ENCODE measurements around the gene ARTN. TPM values are rescaled to one million over a fixed set of nuclear protein-coding genes. Genes with fewer than 3 reads are reported as not detected.
A peak's percentile ranks its signal among the peaks of the same experiment; 100 is the strongest.

ARTN gene
- 1 to 10 TPM in 1 of 5 experiments, under 1 TPM in 4; 0.51 to 2.2 (median 0.68) TPM for total RNA-seq
- not detected for polyA plus RNA-seq
- not detected for total RNA-seq

- Mint-ChIP-seq H3K27me3 (peaks cover 21 to 29% (median 26%) of the 10 kb centered on the region in 5 donors), H3K36me3 (peaks cover 0 to 4% (median 0%) of the 10 kb centered on the region in 5 donors), H3K4me1 (peaks cover 10 to 29% (median 14%) of the 10 kb centered on the region in 7 donors), H3K27ac (no peak within 1 kb of the TSS), H3K9me3 (no peaks in the 10 kb centered on the region), H3K4me3 (peak within 1 kb of the TSS; percentile 17 to 70 (median 42))
- Histone ChIP-seq H3K27ac (ENCODE audit: low read depth, low read length) (no peak within 1 kb of the TSS), H3K9me3 (ENCODE audit: control insufficient read depth in 2 of 3, low read length in 3 of 3) (no peaks in the 10 kb centered on the region), H3K4me3 (ENCODE audit: low read length) (no peak within 1 kb of the TSS), H3K27me3 (ENCODE audit: control insufficient read depth in 2 of 2, insufficient read depth in 2 of 2, low read length in 2 of 2) (peaks cover 9 to 19% of the 10 kb centered on the region in 2 donors), H3K36me3 (ENCODE audit: control insufficient read depth in 2 of 3, insufficient read depth in 3 of 3, low read length in 3 of 3) (no peaks in the 10 kb centered on the region), H3K4me1 (ENCODE audit: control insufficient read depth in 2 of 2, insufficient read depth in 2 of 2, low read length in 2 of 2) (peaks cover 0 to 9% of the 10 kb centered on the region in 2 donors)
- ChIA-PET POLR2A (interaction anchor here (1.6 kb wide), 1 partner anchor 12 kb away, joined by 5 read pairs; no protein-coding TSS in a partner anchor), CTCF (interaction anchor here (0.7 to 3.8 kb wide), 4 partner anchors 13 to 404 kb away, joined by 5 to 50 read pairs (median 13); partner anchors contain the start of gene IPO13)
- no peak for ATAC-seq
- intact Hi-C loops (cut with micrococcal nuclease): loop anchor here (1.0 to 10.0 kb wide), 4 partner anchors 103 to 709 kb away; no protein-coding TSS in a partner anchor
- DNase-seq: no peak
Measured at GRCh38 chr1:43933386-43934100, at the start of gene ARTN. TSS of gene ARTN (plus strand) at chr1:43933801. CDS start at chr1:43935657, 1,856 bp downstream.

GRCh38 chr1:43885279-43885801 is 48.3 kb upstream of the ARTN start:
- CTCF ChIA-PET: no interaction called here
- H3K27me3 Mint-ChIP-seq: no peaks in the 10 kb centered on the region
- H3K9me3 Mint-ChIP-seq: no peaks in the 10 kb centered on the region
- H3K4me3 Mint-ChIP-seq: no peak overlapping the region
- Histone ChIP-seq H3K36me3 (ENCODE audit: control insufficient read depth in 2 of 3, insufficient read depth in 3 of 3, low read length in 3 of 3) (peaks cover 0 to 7% (median 0%) of the 10 kb centered on the region in 3 experiments), H3K4me1 (ENCODE audit: control insufficient read depth in 2 of 2, insufficient read depth in 2 of 2, low read length in 2 of 2) (no peaks in the 10 kb centered on the region), H3K4me3 (ENCODE audit: low read length) (no peak overlapping the region), H3K27ac (ENCODE audit: low read depth, low read length) (no peak overlapping the region), H3K27me3 (ENCODE audit: control insufficient read depth in 2 of 2, insufficient read depth in 2 of 2, low read length in 2 of 2) (no peaks in the 10 kb centered on the region), H3K9me3 (ENCODE audit: control insufficient read depth in 2 of 3, low read length in 3 of 3) (no peaks in the 10 kb centered on the region)
- ATAC-seq (no peak), DNase-seq (no peak)
- H3K36me3 Mint-ChIP-seq: peaks cover 0 to 8% (median 0%) of the 10 kb centered on the region in 5 donors
- POLR2A ChIA-PET: no interaction called here
- intact Hi-C loops (cut with micrococcal nuclease): no loop called here
- peaks cover 0 to 8% (median 0%) of the 10 kb centered on the region in 7 donors for H3K4me1 Mint-ChIP-seq
- H3K27ac Mint-ChIP-seq: peak overlapping the region in 1 of 9 donors; percentile 39

GRCh38 chr1:43887748-43888147 is 45.9 kb upstream of the ARTN start:
- H3K9me3 ChIP-seq (ENCODE audit: control insufficient read depth in 2 of 3, low read length in 3 of 3): no peaks in the 10 kb centered on the region
- H3K27ac ChIP-seq (ENCODE audit: low read depth, low read length): no peak overlapping the region
- Mint-ChIP-seq H3K4me1 (peaks cover 0 to 6% (median 0%) of the 10 kb centered on the region in 7 donors), H3K9me3 (no peaks in the 10 kb centered on the region), H3K4me3 (no peak overlapping the region), H3K27ac (no peak overlapping the region), H3K27me3 (no peaks in the 10 kb centered on the region), H3K36me3 (peaks cover 0 to 4% (median 0%) of the 10 kb centered on the region in 5 donors)
- no peak overlapping the region for H3K4me3 ChIP-seq (ENCODE audit: low read length)
- H3K36me3 ChIP-seq (ENCODE audit: control insufficient read depth in 2 of 3, insufficient read depth in 3 of 3, low read length in 3 of 3): peaks cover 0 to 7% (median 0%) of the 10 kb centered on the region in 3 experiments
- intact Hi-C loops (cut with micrococcal nuclease): no loop called here
- no peaks in the 10 kb centered on the region for H3K27me3 ChIP-seq (ENCODE audit: control insufficient read depth in 2 of 2, insufficient read depth in 2 of 2, low read length in 2 of 2)
- ATAC-seq (no peak), DNase-seq (no peak)
- POLR2A ChIA-PET: no interaction called here
- CTCF ChIA-PET: no interaction called here
- H3K4me1 ChIP-seq (ENCODE audit: control insufficient read depth in 2 of 2, insufficient read depth in 2 of 2, low read length in 2 of 2): no peaks in the 10 kb centered on the region

DNA sequence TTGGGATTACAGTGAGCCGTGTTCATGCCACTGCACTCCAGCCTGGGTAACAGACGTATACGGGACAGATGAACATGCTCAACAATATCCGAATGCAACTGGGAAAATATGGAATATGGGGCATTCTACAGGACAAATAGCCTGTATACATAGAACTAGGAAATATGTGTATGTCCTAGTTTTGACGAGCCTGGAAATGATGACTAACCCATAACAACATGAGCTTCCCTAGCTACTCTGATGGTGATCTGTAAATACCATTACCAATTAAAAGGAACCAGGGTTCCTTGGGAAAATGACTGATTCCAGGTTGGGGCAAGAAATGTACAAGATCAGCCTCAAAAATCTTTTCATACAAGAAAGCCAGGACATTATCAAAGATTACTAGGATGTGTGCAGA is 42.8 kb upstream of the ARTN start:
- Histone ChIP-seq H3K27me3 (ENCODE audit: control insufficient read depth in 2 of 2, insufficient read depth in 2 of 2, low read length in 2 of 2) (no peaks in the 10 kb centered on the region), H3K36me3 (ENCODE audit: control insufficient read depth in 2 of 3, insufficient read depth in 3 of 3, low read length in 3 of 3) (peaks cover 0 to 29% (median 0%) of the 10 kb centered on the region in 3 experiments), H3K9me3 (ENCODE audit: control insufficient read depth in 2 of 3, low read length in 3 of 3) (no peaks in the 10 kb centered on the region), H3K27ac (ENCODE audit: low read depth, low read length) (no peak overlapping the region), H3K4me3 (ENCODE audit: low read length) (no peak overlapping the region), H3K4me1 (ENCODE audit: control insufficient read depth in 2 of 2, insufficient read depth in 2 of 2, low read length in 2 of 2) (no peaks in the 10 kb centered on the region)
- Mint-ChIP-seq H3K4me3 (no peak overlapping the region), H3K27ac (no peak overlapping the region), H3K27me3 (no peaks in the 10 kb centered on the region), H3K36me3 (peaks cover 0 to 22% (median 11%) of the 10 kb centered on the region in 5 donors), H3K4me1 (peaks cover 0 to 2% (median 0%) of the 10 kb centered on the region in 7 donors), H3K9me3 (no peaks in the 10 kb centered on the region)
- ChIA-PET CTCF (no interaction called here), POLR2A (no interaction called here)
- ATAC-seq: no peak
- intact Hi-C loops (cut with micrococcal nuclease): no loop called here
- DNase-seq: no peak

GRCh38 chr1:43893006-43893405 is 40.6 kb upstream of the ARTN start:
- Histone ChIP-seq H3K27ac (ENCODE audit: low read depth, low read length) (no peak overlapping the region), H3K27me3 (ENCODE audit: control insufficient read depth in 2 of 2, insufficient read depth in 2 of 2, low read length in 2 of 2) (no peaks in the 10 kb centered on the region), H3K4me3 (ENCODE audit: low read length) (no peak overlapping the region), H3K36me3 (ENCODE audit: control insufficient read depth in 2 of 3, insufficient read depth in 3 of 3, low read length in 3 of 3) (peaks cover 0 to 32% (median 0%) of the 10 kb centered on the region in 3 experiments), H3K9me3 (ENCODE audit: control insufficient read depth in 2 of 3, low read length in 3 of 3) (no peaks in the 10 kb centered on the region), H3K4me1 (ENCODE audit: control insufficient read depth in 2 of 2, insufficient read depth in 2 of 2, low read length in 2 of 2) (no peaks in the 10 kb centered on the region)
- ATAC-seq (no peak), DNase-seq (no peak)
- Mint-ChIP-seq H3K9me3 (no peaks in the 10 kb centered on the region), H3K27me3 (no peaks in the 10 kb centered on the region), H3K36me3 (peaks cover 0 to 36% (median 19%) of the 10 kb centered on the region in 5 donors), H3K4me3 (no peak overlapping the region), H3K27ac (no peak overlapping the region), H3K4me1 (peaks cover 0 to 6% (median 0%) of the 10 kb centered on the region in 7 donors)
- ChIA-PET CTCF (no interaction called here), POLR2A (no interaction called here)
- intact Hi-C loops (cut with micrococcal nuclease): no loop called here

GRCh38 chr1:43898981-43899380 is 34.6 kb upstream of the ARTN start:
- no peak for DNase-seq
- Histone ChIP-seq H3K9me3 (ENCODE audit: control insufficient read depth in 2 of 3, low read length in 3 of 3) (no peaks in the 10 kb centered on the region), H3K4me3 (ENCODE audit: low read length) (no peak overlapping the region), H3K27me3 (ENCODE audit: control insufficient read depth in 2 of 2, insufficient read depth in 2 of 2, low read length in 2 of 2) (no peaks in the 10 kb centered on the region), H3K27ac (ENCODE audit: low read depth, low read length) (no peak overlapping the region), H3K4me1 (ENCODE audit: control insufficient read depth in 2 of 2, insufficient read depth in 2 of 2, low read length in 2 of 2) (no peaks in the 10 kb centered on the region), H3K36me3 (ENCODE audit: control insufficient read depth in 2 of 3, insufficient read depth in 3 of 3, low read length in 3 of 3) (peaks cover 0 to 56% (median 0%) of the 10 kb centered on the region in 3 experiments)
- H3K36me3 Mint-ChIP-seq: peaks cover 6 to 50% (median 22%) of the 10 kb centered on the region in 5 donors
- CTCF ChIA-PET: no interaction called here
- ATAC-seq: no peak
- no peaks in the 10 kb centered on the region for H3K9me3 Mint-ChIP-seq
- POLR2A ChIA-PET: interaction anchor here (0.6 kb wide), 1 partner anchor 36 kb away, joined by 3 read pairs; no protein-coding TSS in a partner anchor
- peaks cover 0 to 7% (median 0%) of the 10 kb centered on the region in 7 donors for H3K4me1 Mint-ChIP-seq
- no peak overlapping the region for H3K27ac Mint-ChIP-seq
- intact Hi-C loops (cut with micrococcal nuclease): no loop called here
- no peak overlapping the region for H3K4me3 Mint-ChIP-seq
- no peaks in the 10 kb centered on the region for H3K27me3 Mint-ChIP-seq

Measured in naive thymus-derived CD4-positive, alpha-beta T cell (primary cell).